IMR-90 (cell line): ENCODE results near the gene CASP8. TPM values are rescaled to one million over a fixed set of nuclear protein-coding genes. Genes with fewer than 3 reads are reported as not detected.

Experiments used
- ATAC-seq: fragments of 200-7000 bp; cut with Tn5 transposase; 2 replicates; pipeline ENCODE4 v1.9.1; 2020; ENCODE audit warnings: low read depth, mild to moderate bottlenecking, moderate library complexity
- BruUV-seq: library from RNA; stranded (reverse); fragments of 400-500 nt; replicated peaks from 2 replicates; lab custom pipeline; 2021; lab: Mats Ljungman, UMichigan
- CTCF ChIA-PET: fragments of 300-600 bp; formaldehyde crosslinking; extraction: SDS; loops from one replicate; lab custom pipeline; 2021; ENCODE audit warnings: antibody characterized with exemption; lab: Yijun Ruan, JAX
- POLR2A ChIA-PET: fragments of 300-600 bp; sonication (Branson Sonifier 250); formaldehyde crosslinking; loops from one replicate; lab custom pipeline; 2022; ENCODE audit warnings: antibody characterized with exemption; ENCODE audit not compliant: unreplicated experiment; lab: Charles Lee
- DNase-seq: peaks from one replicate; pipeline ENCODE4 v3.0.0; 2013
- H2AFZ ChIP-seq: replicated peaks from 2 replicates; pipeline ENCODE3; 2013; ENCODE audit warnings: low read length, mild to moderate bottlenecking; ENCODE audit not compliant: poor library complexity
- H2AK5ac ChIP-seq: 2 replicates; pipeline ENCODE4 v1.6.1; 2013; ENCODE audit warnings: low read depth, low read length, inconsistent platforms
- H2AK9ac ChIP-seq: replicated peaks from 2 replicates; pipeline ENCODE3; 2013; ENCODE audit warnings: mild to moderate bottlenecking, low read depth, low read length, moderate library complexity; ENCODE audit not compliant: poor library complexity
- H2BK120ac ChIP-seq: 2 replicates; pipeline ENCODE4 v1.6.1; 2013; ENCODE audit warnings: low read depth, low read length, inconsistent platforms
- H2BK15ac ChIP-seq: 3 replicates; pipeline ENCODE4 v1.6.1; 2013; ENCODE audit warnings: low read depth, low read length, inconsistent platforms
- H2BK20ac ChIP-seq: 2 replicates; pipeline ENCODE4 v1.6.1; 2013; ENCODE audit warnings: low read depth, mild to moderate bottlenecking, inconsistent platforms, low read length, moderate library complexity
- H2BK5ac ChIP-seq: 2 replicates; pipeline ENCODE4 v1.6.1; 2013; ENCODE audit warnings: mild to moderate bottlenecking, low read depth, low read length, inconsistent platforms; ENCODE audit not compliant: poor library complexity, severe bottlenecking
- H3K14ac ChIP-seq: replicated peaks from 2 replicates; pipeline ENCODE4 v1.6.1; 2013; ENCODE audit warnings: low read depth, low read length, inconsistent platforms
- H3K18ac ChIP-seq: 2 replicates; pipeline ENCODE4 v1.6.1; 2013; ENCODE audit warnings: low read depth, low read length, control low read depth
- H3K23ac ChIP-seq: 2 replicates; pipeline ENCODE4 v1.6.1; 2013; ENCODE audit warnings: low read depth, low read length, inconsistent platforms
- H3K27ac ChIP-seq: 2 replicates; pipeline ENCODE4 v1.5.1; 2013; ENCODE audit warnings: mild to moderate bottlenecking, control low read depth, low read length; ENCODE audit not compliant: insufficient read depth
- H3K27me3 ChIP-seq: 2 replicates; pipeline ENCODE4 v1.6.1; 2013; ENCODE audit warnings: low read length; ENCODE audit not compliant: control insufficient read depth, insufficient read depth
- H3K36me3 ChIP-seq: 2 replicates; pipeline ENCODE4 v1.6.1; 2013; ENCODE audit warnings: low read length, mixed read lengths; ENCODE audit not compliant: control insufficient read depth, insufficient read depth
- H3K4ac ChIP-seq: 2 replicates; pipeline ENCODE4 v1.6.1; 2013; ENCODE audit warnings: low read depth, low read length, inconsistent platforms
- H3K4me1 ChIP-seq: 2 replicates; pipeline ENCODE4 v1.6.1; 2013; ENCODE audit warnings: low read length, mixed read lengths; ENCODE audit not compliant: control insufficient read depth, insufficient read depth
- H3K4me2 ChIP-seq: 2 replicates; pipeline ENCODE4 v1.6.1; 2013; ENCODE audit warnings: low read depth, mild to moderate bottlenecking, control low read depth, low read length, moderate library complexity
- H3K4me3 ChIP-seq: 2 replicates; pipeline ENCODE4 v1.5.1; 2013; ENCODE audit warnings: low read depth, mild to moderate bottlenecking, control low read depth, low read length, moderate library complexity; ENCODE audit not compliant: insufficient read depth
- H3K56ac ChIP-seq: 2 replicates; pipeline ENCODE4 v1.6.1; 2013; ENCODE audit warnings: low read length, inconsistent platforms; ENCODE audit not compliant: insufficient read depth; ENCODE audit errors: extremely low read depth
- H3K79me1 ChIP-seq, 2 experiments: 2 replicates each; pipeline ENCODE4 v1.6.1; 2013; ENCODE audit warnings: low read length in 2 of 2, inconsistent platforms in 1 of 2, low read depth in 1 of 2
- H3K9ac ChIP-seq: 2 replicates; pipeline ENCODE4 v1.6.1; 2013; ENCODE audit warnings: low read depth, low read length, control low read depth
- H3K9me1 ChIP-seq: 2 replicates; pipeline ENCODE4 v1.6.1; 2013; ENCODE audit warnings: low read length, inconsistent platforms; ENCODE audit not compliant: insufficient read depth
- H3K9me3 ChIP-seq: 2 replicates; pipeline ENCODE4 v1.6.1; 2013; ENCODE audit warnings: low read length; ENCODE audit not compliant: control insufficient read depth, insufficient read depth
- H4K20me1 ChIP-seq: 2 replicates; pipeline ENCODE4 v1.6.1; 2013; ENCODE audit warnings: low read length, inconsistent platforms; ENCODE audit not compliant: insufficient read depth
- H4K5ac ChIP-seq: 2 replicates; pipeline ENCODE4 v1.6.1; 2013; ENCODE audit warnings: mild to moderate bottlenecking, low read depth, low read length, control low read depth
- H4K8ac ChIP-seq, 2 experiments: 2 replicates each; pipeline ENCODE4 v1.6.1; 2013; ENCODE audit warnings: low read depth in 2 of 2, low read length in 2 of 2, control low read depth in 1 of 2, inconsistent platforms in 1 of 2
- H4K91ac ChIP-seq: 2 replicates; pipeline ENCODE4 v1.6.1; 2013; ENCODE audit warnings: low read depth, low read length, inconsistent platforms; ENCODE audit not compliant: insufficient read depth
- BHLHE40 ChIP-seq: fragments of 150-350 bp; IDR thresholded peaks from 2 replicates; pipeline ENCODE4 v1.6.1; 2016; ENCODE audit warnings: mild to moderate bottlenecking, low read depth, low read length
- CEBPB ChIP-seq: IDR thresholded peaks from 2 replicates; pipeline ENCODE4 v1.6.1; 2012; ENCODE audit warnings: low read depth, low read length, improper control_type of control experiment
- CHD1 ChIP-seq: IDR thresholded peaks from 2 replicates; pipeline ENCODE4 v1.6.1; 2012; ENCODE audit warnings: low read depth, low read length, improper control_type of control experiment
- CTCF ChIP-seq: conservative IDR thresholded peaks from 2 replicates; pipeline ENCODE4 v1.5.1; 2012; ENCODE audit warnings: mild to moderate bottlenecking, low read depth, low read length, improper control_type of control experiment
- FOS ChIP-seq: fragments of 150-350 bp; IDR thresholded peaks from 2 replicates; pipeline ENCODE4 v1.6.1; 2016; ENCODE audit warnings: low read depth, low read length
- MAZ ChIP-seq: IDR thresholded peaks from 2 replicates; pipeline ENCODE4 v1.6.1; 2012; ENCODE audit warnings: low read depth, mild to moderate bottlenecking, low read length, improper control_type of control experiment, moderate library complexity, borderline replicate concordance
- MXI1 ChIP-seq: IDR thresholded peaks from 2 replicates; pipeline ENCODE4 v1.6.1; 2012; ENCODE audit warnings: low read depth, mild to moderate bottlenecking, low read length, moderate library complexity, borderline replicate concordance
- NFE2L2 ChIP-seq: fragments of 150-350 bp; IDR thresholded peaks from 2 replicates; pipeline ENCODE4 v1.6.1; 2016; ENCODE audit warnings: low read depth, mild to moderate bottlenecking, low read length
- POLR2A ChIP-seq: IDR thresholded peaks from 2 replicates; pipeline ENCODE4 v1.6.1; 2012; ENCODE audit warnings: mild to moderate bottlenecking, low read depth, low read length
- RFX5 ChIP-seq: IDR thresholded peaks from 2 replicates; pipeline ENCODE4 v1.8.0; 2012; ENCODE audit warnings: low read depth, mild to moderate bottlenecking, low read length, moderate library complexity
- SMC3 ChIP-seq: fragments of 150-350 bp; IDR thresholded peaks from 2 replicates; pipeline ENCODE4 v1.6.1; 2016; ENCODE audit warnings: low read depth, mild to moderate bottlenecking, antibody characterized with exemption, low read length, moderate library complexity
- WGBS, 2 experiments: methylation state at CpG; one replicate each; pipeline versions ENCODE4 v1.1.5 to v1.1.7; 2013; ENCODE audit warnings: missing lambda C conversion rate in 2 of 2; ENCODE audit not compliant: insufficient read length in 1 of 2; ENCODE audit errors: extremely low coverage in 2 of 2; 5-methylcytosine and 5-hydroxymethylcytosine counted together
- dilution Hi-C: fragments of 300-500 bp; cut with HindIII; formaldehyde crosslinking; loops from one replicate; pipeline ENCODE4 v1.14.3; 2018; ENCODE audit warnings: low sequenced_read_pairs; ENCODE audit not compliant: unreplicated experiment
- in situ Hi-C: fragments of 300-500 bp; cut with MboI; formaldehyde crosslinking; loops from 3 replicates; pipeline ENCODE4 v1.14.3; 2019; ENCODE audit warnings: low sequenced_read_pairs, inconsistent platforms, mixed read lengths
- intact Hi-C: fragments of 100-400 bp; cut with micrococcal nuclease; formaldehyde crosslinking; loops from 2 replicates; pipeline ENCODE4 v1.10.0; 2022
- polyA plus RNA-seq, 3 experiments: library from polyadenylated mRNA; depleted of rRNA; stranded (reverse); fragments of >200 nt; gene quantifications; 2 replicates each; pipeline ENCODE4 v1.2.3, GENCODE V29; 2012; ENCODE audit warnings: low replicate concordance in 1 of 3
- total RNA-seq: library from RNA; depleted of rRNA; stranded (reverse); fragments of >200 nt; gene quantifications from 2 replicates; pipeline ENCODE4 v1.2.3, GENCODE V29; 2012
- TF ChIP-seq, protein P1 (sequence below): fragments of 150-350 bp; IDR thresholded peaks from 2 replicates; pipeline ENCODE4 v1.6.1; 2016; ENCODE audit warnings: low read depth, mild to moderate bottlenecking, low read length, moderate library complexity, borderline replicate concordance
- TF ChIP-seq, protein P2 (sequence below): fragments of 150-350 bp; IDR thresholded peaks from 2 replicates; pipeline ENCODE4 v1.6.1; 2017; ENCODE audit warnings: mild to moderate bottlenecking, antibody characterized with exemption, low read length, low read depth

Gene CASP8
- total and polyA plus RNA-seq, 2 of the 4 experiments (the other 2 are of a cell fraction): 13.1 to 17.0 TPM

- H3K9me3 ChIP-seq: no peaks in the 10 kb centered on the region
- no peaks in the 10 kb centered on the region for H3K79me1 ChIP-seq
- H3K14ac ChIP-seq: no peak overlapping the region
- no peak overlapping the region for H3K9ac ChIP-seq
- no peak overlapping the region for H3K18ac ChIP-seq
- H2BK120ac ChIP-seq: no peak overlapping the region
- no peak overlapping the region for H3K4me2 ChIP-seq
- no peak overlapping the region for H3K27ac ChIP-seq
- POLR2A ChIA-PET: no interaction called here
- 0 out of 2 replicates have a peak, but pooled peaks cover 2% of the 10 kb centered on the region for H3K36me3 ChIP-seq
- dilution Hi-C loops (no loop called here), in situ Hi-C loops (no loop called here), intact Hi-C loops (no loop called here)
- H4K20me1 ChIP-seq: no peaks in the 10 kb centered on the region
- no peak overlapping the region for H3K4me3 ChIP-seq
- BruUV-seq: no TSS peak
- DNase-seq (no peak), ATAC-seq (no peak)
- no peak overlapping the region for H2BK15ac ChIP-seq
- no peak overlapping the region for H2AFZ ChIP-seq
- WGBS, 2 experiments: no CpG with 5 or more reads among the region's 3 CpGs
- CTCF ChIA-PET: interaction anchor here (1.9 kb wide), 1 partner anchor 9 kb away, joined by 4 read pairs; no protein-coding TSS in a partner anchor
- no peak overlapping the region for H4K5ac ChIP-seq
- no peak overlapping the region for H3K23ac ChIP-seq
- no peak overlapping the region for H3K56ac ChIP-seq
- H2BK20ac ChIP-seq: no peak overlapping the region
- TF ChIP-seq, protein P1, sequence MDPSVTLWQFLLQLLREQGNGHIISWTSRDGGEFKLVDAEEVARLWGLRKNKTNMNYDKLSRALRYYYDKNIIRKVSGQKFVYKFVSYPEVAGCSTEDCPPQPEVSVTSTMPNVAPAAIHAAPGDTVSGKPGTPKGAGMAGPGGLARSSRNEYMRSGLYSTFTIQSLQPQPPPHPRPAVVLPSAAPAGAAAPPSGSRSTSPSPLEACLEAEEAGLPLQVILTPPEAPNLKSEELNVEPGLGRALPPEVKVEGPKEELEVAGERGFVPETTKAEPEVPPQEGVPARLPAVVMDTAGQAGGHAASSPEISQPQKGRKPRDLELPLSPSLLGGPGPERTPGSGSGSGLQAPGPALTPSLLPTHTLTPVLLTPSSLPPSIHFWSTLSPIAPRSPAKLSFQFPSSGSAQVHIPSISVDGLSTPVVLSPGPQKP: no peak
- TF ChIP-seq RFX5 (no peak), SMC3 (no peak), MAZ (no peak), MXI1 (no peak), POLR2A (no peak), CHD1 (no peak), CEBPB (no peak), NFE2L2 (no peak), FOS (no peak), BHLHE40 (no peak), CTCF (no peak)
- TF ChIP-seq, protein P2, sequence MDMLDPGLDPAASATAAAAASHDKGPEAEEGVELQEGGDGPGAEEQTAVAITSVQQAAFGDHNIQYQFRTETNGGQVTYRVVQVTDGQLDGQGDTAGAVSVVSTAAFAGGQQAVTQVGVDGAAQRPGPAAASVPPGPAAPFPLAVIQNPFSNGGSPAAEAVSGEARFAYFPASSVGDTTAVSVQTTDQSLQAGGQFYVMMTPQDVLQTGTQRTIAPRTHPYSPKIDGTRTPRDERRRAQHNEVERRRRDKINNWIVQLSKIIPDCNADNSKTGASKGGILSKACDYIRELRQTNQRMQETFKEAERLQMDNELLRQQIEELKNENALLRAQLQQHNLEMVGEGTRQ: no peak
- no peaks in the 10 kb centered on the region for H3K4me1 ChIP-seq
- H3K4ac ChIP-seq: no peak overlapping the region
- no peak overlapping the region for H2AK9ac ChIP-seq
- H4K91ac ChIP-seq: no peak overlapping the region
- H2BK5ac ChIP-seq: no peak overlapping the region
- no peak overlapping the region for H4K8ac ChIP-seq
- no peak overlapping the region for H2AK5ac ChIP-seq
- no peaks in the 10 kb centered on the region for H3K9me1 ChIP-seq
- H3K27me3 ChIP-seq: no peaks in the 10 kb centered on the region
Measured at GRCh38 chr2:201307876-201308275, 47.5 kb downstream of the CASP8 start.
